Hematopoietic multipotent progenitor cell treated with erythropoietin and hydrocortisone succinate and interleukin-3 and kit ligand, for 17 days (in vitro differentiated cells): ENCODE results near the gene EZR.

Experiments
- DNase-seq: peaks from one replicate; pipeline ENCODE4 v3.0.0-alpha.2; 2015; ENCODE audit warnings: low spot score

The EZR gene

DNA sequence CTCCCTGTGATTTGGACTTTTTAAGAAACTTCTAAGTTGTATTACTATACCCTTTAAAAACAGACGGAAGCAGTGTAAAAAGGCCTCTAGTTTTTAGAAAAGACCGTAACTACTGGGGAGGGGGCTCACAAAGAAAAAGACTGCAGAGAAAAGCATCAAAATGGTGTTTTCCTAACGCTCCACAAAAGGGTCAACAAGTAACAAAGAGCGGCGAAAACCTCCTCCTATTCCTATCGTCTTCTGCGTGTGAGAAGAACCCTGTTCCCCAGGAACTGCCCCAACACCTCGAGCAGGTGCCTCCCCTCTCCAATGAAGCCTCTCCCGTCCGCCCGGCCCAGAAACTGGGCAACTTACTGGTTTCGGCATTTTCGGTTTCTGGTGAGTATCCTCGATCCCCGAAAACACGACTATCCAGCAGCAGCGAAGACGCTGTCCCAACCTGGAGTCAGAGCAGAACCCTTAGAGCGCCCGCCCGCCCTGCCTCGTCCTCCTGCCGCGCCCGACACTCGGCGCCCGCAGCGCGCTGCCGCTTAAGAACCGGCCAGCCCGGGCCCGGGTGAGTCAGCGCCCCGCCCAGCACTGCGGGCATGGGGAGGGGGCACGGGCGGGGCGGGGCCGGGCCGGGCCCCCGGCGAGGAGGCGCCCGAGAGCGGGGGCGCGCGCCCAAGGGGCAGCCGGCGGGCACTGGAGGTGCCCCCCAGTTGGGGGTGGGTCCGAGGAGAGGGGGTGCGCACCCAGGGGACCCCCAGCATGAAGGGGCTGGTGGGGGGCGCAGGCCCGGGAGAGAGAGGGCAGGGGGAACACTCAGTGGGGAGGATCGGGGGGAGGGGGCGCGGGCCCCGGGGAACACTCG is 1.2 kb downstream of the EZR start:
- DNase-seq, result peak; percentile 69

DNA sequence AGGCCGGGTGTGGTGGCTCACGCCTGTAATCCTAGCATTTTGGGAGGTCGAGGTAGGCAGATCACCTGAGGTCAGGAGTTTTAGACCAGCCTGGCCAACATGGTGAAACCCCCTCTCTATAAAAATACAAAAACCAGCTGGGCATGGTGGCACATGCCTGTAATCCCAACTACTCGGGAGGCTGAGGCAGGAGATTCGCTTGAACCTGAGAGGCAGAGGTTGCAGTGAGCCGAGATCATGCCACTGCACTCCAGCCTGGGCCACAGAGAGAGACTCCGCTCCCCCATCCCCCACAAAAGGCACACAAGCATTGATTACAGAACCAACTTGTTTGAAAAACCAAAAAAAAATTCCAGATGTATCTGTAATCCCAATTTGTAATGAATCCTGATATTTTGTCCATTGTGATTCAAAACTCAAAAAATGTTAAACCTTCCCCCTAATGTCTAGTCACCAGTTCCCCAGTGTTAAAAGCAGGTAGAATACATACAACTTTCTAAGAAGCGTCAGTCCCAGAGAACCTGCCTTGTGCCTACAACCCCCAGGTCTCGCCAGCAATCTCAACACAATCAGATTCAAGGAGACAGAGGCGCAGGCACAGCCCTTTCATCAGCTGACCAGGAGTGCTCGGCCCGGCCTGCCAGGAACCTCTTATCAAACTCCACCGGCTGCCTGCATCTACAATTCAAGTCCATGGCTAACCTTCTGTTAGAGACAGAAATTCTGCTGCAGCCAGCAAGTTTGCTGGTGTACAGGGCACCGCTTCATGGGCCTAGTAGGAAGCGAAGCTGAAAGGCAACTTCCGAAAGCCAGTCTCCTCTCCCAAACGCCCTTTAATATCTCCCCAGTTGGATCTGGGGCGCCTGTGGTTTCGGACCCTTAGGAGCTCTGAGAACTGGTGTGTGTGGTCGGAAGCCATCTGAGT is 2.1 kb downstream of the EZR start:
- DNase-seq, result peak; percentile 71

DNA sequence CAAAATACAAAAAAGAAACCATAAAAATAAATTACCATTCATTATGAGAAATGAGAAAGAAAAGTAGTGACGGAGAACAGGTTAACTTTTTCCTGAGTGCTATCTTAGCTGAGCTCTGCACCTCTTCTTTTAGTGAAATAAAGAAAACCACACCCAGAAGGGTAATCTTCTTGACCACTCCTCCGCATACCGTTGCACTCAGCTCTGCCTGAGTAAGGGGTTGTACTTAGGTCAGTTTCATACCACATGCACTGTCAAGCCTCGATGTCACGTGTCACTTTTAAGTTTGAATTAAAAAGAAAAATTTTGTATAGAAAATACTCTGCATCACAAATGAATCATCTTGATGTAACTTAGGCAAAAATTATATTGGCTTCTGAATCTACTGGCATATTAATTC is 2.8 kb downstream of the EZR start:
- DNase-seq, result no peak

DNA sequence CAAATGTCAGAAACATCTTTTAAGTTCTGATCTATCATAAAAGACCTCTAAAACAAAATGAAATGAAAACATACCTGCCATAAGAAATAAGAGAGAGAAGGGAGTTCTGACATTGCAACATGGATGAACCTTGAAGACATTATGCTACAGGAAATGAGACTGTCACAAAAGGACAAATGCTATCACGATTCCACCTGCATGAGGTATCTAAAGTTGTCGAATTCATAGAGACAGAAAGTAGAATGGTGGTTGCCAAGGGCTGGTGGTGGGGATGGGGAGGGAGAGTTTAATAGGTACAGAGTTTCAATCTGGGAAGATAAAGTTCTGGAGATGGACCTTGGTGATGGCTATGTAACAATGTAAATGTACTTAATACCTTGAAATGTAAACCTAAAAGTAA is 3.3 kb downstream of the EZR start:
- DNase-seq, result no peak

DNA sequence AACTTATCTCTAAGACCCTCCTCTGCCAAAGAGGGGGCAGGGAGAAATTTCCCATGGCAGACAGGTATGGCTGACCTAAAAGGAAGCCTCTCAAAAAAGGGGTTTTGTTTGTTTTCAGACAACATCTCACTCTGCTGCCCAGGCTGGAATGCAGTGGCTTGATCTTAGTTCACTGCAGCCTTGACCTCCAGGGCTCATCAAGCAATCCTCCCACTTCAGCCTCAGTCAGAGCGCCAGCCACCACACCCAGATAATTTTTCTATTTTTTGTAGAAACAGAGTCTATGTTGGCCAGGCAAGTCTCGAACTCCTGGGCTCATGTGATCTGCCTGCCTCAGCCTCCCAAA is 3.8 kb downstream of the EZR start:
- DNase-seq, result no peak

DNA sequence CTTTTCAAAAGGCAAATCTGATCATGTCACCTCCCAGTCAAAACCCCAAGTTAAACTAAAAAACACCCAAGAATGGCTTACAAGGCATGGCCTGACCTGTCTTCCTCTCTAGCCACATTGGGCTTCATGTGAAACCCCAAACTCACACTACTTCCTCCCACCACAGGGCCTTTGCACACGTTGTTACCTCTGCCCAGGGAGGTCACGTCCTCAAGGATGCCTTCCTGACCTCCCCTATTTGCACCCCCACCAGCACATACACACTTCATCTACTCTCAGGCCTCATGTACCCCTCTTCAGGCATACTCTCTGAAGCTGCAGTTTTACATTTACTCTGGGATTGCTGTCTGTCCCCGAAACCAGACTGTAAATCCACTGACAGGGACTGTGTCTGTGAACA is 6.1 kb downstream of the EZR start:
- DNase-seq, result no peak

DNA sequence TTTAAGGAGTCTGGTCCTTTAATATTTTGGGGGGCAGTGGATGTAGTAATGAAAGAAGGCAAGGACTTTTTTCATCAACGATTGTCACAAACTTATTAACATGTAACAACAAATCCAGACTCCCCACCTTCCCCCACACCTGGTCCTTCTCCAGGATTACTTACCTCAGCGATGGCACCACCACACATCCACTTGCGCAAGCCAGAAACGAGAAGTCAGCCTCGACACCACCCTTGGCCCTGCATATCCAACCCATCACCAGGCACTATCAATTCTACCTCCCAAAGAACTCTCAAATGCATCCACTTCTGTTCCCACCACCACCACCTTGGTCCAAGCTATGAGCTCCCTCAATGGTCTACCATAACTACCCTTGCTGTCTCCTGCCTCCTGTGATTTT is 6.6 kb downstream of the EZR start:
- no peak for DNase-seq

DNA sequence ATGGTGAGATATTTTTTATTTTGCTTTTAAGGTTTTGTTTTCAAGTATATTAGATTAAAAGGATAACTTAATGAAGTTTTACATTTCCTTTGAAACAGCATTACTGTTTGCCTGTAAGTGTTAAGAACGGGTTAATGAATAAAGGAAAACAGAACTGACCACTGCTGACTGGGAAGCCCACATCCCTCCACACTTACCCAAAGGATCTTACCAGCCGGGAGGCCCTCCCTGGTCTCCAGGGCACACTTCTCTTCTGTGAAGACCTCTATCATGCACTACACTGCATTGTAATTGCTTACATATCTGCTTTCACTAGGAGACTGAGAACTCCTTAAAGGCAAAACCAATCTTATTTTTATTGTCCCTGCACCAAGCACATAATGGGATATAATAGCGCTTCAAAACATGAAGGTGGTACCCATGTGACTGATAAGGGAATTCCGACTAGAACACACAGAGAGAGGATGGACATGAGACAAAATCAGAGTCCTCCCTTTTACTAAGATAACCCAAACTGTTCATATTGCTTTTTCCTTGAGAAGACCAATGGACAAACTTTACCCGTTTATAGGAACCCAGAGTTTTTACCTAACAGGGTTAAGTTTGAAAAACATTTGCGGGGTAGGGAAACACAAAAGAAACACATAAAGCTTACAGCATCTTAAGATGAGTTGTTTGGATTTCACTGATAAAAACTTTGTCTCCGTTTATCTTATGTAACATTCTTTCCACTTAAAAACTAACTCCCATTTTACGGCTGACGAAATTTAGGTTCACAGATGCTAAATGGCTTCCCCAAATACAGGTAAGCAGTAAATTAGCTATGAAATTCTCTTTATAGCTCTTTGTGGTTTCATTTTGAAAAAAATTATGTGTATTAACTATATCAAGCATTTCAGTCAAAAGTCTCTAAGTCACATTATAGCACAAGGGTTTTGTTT is 8.7 kb downstream of the EZR start:
- DNase-seq, result no peak

DNA sequence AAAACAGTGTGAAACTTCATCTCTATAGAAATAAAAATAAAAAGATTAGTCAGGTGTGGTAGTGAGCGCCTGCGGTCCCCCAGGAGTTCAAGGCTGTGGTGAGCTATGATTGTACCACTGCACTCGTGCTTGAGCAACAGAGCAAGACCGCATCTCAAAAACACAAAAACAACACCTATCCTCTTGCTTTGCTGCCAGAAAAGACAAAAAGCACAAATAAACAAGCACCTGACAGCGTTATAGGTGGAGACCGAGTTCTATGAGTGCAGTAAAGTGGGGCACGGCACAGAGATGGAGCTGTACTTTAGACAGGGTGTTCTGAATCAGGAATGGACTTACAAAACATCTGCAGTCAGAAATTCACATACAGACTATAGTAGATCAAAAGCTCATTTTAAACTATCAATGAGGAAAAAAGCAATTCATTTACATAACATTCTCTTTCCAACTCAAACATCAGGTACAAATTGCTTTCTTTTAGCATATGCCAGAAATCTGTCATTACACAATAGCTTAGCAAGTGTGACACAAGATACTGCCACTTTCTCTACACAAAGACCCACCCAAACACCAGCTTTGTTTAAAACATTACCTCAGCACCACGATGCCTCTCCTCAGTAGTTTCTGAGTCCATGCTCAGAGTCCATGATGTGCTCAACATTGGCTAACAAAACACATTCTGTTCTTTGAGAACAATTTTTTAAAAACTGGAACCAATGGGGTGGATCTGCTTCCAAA is 10.1 kb downstream of the EZR start:
- no peak for DNase-seq

DNA sequence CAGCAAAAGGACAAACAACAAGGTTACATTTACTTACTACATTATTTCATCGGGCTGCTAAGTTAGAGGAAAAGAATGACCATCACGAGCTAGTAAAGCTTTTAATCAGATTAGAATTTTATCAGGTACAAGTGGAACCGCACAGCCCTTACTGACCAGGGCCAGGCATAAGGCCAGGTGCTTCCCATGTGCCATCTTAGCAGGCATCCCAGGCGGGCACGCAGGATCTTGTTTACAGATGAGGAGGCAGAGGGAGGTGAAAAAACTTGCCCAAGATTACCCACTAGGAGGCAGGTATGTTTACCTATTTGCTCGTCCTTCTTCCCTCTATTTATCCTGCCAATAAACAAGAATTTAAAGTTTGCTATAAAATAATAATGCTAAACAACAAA is 10.7 kb downstream of the EZR start:
- no peak for DNase-seq

DNA sequence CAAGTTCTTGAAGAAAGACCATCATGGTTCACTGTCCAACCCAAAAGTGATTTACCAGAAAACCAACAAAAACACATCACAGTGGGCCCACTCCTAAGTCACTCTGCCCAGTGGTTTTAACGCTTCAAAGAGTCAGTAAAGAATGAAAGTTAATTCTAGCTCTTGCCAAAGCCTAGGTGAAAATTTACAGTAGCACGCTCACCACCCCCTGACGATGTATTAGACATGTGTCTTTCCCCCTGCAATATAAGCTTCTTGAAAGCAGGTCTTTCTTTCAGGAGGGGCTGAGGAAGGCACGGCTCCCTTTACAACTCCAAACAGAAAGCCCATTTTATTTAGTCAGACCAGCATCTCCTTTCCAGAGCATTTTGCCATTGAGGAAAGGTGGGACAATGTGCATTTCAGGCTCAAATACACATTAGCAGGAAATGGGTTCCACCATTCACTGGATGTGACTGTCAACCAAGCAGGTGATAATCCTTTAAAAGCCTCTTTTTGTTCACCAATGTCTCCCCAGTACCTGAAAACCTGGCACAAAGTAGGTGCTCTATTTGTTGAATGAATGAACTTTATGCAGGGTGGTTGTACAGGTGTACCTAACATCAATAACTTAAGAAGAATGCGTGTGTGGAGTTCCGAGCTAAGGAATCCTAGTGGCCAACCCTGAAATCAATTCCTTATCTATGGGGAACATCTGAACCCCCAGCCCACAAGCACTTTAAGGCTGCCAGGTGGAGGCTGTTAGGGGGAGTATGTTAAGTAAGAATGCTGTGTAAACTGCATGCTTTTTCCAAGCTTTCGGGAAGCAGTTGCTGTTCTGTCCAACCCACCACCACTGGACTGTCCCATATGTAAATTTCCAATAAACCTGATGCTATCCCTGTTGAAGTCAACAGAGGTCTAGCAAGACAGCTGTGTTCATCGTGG is 11.4 kb downstream of the EZR start:
- no peak for DNase-seq

DNA sequence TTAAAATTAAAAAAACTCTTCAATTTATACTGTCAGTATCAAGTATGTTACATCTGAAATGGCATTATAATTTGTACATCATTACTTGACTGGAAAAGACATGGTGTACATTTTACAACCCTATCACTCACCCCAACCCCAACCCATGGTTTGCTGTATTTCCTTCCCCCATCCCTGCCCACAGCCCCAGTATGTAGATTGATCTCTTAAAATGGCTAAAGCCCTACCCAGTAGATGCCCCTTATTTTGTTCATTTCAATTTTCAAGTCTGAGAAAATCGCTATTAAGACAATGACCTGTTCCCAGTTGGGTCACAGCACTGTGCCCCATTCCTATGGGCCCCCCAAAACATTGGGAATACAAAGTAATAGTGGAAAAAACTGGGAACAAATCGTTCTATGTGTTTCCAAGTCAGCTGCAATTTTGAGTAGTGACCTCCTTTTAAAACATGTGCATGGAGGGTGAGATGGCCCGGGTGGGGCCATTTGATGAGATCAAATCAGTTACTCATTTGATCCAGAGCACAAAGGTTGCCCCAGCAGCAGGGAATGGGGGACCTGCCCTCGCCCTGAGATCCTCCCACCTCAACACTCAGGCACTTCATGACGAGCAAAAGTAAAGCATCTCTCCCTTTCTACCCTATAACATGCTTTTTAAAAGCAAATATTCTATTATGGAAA is 13.3 kb downstream of the EZR start:
- DNase-seq, result no peak

DNA sequence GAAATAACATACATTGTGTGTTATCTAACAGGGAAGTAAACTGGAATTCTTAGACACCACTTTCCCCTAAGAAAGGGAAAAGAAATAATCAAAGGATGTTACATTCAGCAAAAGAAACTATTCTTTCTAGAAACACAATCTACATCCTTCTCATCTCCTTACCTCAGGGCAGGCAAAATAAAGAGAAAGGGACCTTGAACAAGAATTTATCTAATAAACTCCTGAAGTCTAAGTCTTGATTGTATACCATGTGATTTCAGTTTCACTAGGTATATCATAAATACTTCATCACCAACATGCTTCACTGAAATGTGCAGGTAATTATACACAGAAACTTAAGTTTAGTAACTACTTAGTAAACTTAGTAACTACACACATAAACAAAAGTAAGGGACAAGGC is 15.0 kb downstream of the EZR start:
- DNase-seq, result no peak

DNA sequence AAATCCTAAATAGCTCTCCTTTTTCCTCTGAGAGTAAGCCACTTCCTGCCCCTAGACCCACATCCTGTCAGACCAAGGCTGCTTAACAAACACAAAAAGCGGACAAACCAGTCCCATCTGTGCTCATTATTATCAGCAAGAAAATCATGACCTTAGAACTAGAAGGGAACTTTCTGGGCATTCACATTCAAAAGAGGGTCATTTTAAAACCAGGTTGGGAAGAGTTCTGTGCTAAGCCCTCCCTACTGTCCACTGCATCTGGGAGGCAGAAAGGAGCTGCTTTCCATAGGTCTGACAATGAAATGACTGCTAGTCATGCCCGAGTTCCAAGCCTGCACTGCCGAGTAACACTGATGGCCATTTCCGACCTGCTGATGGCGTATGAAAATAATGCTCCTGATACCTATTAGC is 15.4 kb downstream of the EZR start:
- no peak for DNase-seq

DNA sequence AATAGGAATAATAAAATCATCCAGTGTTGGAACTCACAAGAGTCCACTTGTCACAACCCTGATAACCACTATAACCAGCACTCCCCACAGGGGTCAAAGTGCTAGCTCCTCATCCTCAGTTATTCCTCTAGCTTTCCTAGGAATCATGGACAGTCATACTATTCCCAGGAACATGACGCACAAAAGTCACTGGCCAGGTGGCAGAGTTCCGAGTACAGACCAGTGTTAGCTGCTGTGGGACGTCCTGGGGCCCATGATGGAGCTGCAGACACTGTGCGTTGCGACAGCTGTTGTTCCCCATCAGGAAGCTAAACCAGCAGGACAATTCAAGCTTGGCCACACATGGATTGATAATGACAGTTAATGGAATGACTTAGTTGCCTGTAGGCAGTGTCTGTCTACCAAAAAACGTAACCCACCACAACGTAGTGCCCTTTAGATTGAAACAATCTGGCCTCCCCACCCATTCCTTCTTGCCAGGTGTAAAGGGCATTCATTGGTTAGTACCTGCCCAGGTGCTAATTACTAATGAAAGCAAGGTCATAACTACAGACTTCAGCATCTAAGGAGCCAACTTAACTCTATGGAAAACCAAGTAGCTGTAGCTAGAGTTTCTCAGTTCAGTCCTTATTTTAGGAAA is 17.4 kb downstream of the EZR start:
- DNase-seq, result no peak

DNA sequence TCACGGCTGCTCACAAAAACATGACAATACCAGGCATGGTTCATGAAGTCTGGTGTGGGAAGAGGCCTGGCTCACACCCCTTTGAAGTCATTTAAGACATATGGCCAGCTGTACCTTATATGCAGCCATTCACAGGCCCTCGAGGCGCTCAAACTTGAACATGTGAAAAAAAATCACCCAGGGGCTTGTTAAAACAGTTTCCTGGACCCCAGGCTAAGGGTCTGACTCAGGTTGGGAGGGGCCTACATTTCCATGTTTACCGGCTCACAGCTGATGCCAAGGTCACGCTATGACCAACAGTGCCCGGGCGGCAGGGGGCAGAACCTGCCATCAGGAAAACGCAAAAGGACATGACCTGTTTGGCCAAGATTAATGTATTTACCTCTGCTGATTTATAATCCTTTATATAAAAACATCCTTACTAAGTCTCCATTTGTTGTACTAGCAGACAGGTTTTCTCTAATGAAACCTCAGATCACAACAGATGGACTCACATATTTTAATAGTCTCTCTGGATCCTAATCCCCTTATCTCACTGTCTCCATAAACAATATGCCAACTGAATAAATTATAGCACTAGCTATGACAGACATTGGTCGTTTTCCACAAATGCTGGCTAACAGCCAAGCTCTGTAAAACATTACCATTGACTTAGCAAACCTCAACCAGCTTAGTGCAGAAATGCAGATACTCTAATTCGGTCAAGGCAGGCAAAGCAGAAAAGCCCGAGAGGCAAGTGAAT is 19.9 kb downstream of the EZR start:
- peak; percentile 53 for DNase-seq

DNA sequence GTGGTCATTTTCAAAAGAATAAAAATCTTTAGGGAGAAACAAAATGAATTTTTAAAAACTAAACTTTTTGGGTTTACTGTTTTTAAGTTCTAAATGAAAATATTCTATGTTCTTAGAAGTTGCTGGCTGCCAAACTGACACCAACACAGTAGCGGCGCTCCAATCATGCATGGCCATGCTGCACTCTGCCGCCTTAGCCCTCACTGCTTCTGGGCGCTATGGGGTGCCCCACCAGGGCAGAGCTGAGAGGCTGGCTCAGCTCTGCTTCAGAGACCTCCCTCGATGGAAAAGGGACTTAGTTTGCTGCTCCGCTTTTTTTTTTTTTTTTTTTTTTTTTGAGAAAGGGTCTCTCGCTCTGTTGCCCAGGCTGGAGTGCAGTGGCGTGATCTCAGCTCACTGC is 20.9 kb downstream of the EZR start:
- no peak for DNase-seq
